HG02571 (cell line): ENCODE data around the gene CCDC141.

Source experiments
- ATAC-seq: cut with Tn5 transposase; IDR thresholded peaks from one replicate; pipeline ENCODE4 v1.9.1; 2021; ENCODE audit warnings: mild to moderate bottlenecking, moderate library complexity; ENCODE audit not compliant: unreplicated experiment

Gene CCDC141

DNA sequence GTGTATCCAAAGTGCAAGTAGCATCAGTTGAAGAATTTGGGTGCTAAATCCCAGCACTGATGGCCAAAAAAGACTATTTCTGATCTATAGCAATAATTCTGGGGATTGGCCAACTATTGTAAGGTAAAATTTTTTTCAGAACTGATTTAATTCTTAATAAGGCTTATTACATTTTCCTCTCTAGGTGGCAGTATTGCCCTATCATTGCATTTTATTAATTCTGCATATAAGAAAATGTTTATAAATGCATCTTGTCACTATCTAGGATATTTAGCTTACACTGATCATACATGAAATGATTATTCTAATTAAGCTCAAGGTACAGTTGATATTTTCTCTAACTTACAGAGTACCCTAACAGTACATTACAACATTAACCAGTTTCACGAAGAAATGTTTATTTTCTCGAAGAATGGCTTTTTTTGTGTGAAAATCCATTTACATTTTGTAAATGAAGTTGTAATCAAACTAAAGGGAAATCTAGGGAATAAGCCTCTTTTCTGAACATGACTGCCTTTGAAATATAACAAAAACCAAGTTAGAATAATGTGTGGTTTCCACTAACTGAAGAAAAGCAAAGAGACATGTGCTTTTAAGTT lies 253.8 kb downstream of the CCDC141 start:
- ATAC-seq = no peak

DNA sequence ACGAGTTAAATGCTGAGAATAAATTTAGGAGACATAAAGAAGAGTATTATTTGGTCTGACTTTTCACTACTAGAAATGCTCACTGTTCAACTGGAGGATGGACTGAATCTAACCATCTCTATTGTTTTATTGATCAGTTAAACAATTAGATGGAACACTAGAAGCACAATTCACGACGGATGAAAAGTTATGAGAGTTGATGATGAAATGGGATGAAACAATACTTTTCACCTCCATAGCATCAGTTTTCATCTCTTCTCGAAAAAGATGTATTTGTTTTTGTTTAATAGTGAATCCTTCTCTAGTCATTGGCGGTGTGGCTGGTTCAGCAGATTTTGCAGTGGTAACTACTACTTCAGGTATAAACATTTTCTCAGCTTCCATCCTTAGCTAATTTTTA lies 262.0 kb downstream of the CCDC141 start:
- ATAC-seq = no peak

DNA sequence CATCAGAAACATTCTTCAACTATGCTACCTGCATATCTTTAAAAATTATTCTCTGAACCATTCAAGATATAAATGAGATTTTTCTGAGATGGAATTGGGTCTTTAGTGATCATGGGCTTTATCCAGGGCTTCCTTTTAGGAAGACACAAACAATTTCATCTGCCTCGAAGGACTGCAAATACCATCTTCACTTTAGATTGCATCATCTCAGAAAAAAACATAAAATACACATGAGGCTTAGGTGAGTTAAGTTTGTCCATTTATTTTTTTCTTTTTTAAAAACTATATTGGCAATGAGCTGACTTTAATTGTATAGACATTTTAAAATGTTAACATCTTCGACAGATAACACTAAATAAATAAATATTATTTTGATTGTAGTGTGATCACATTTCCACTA lies 262.8 kb downstream of the CCDC141 start:
- no peak for ATAC-seq

DNA sequence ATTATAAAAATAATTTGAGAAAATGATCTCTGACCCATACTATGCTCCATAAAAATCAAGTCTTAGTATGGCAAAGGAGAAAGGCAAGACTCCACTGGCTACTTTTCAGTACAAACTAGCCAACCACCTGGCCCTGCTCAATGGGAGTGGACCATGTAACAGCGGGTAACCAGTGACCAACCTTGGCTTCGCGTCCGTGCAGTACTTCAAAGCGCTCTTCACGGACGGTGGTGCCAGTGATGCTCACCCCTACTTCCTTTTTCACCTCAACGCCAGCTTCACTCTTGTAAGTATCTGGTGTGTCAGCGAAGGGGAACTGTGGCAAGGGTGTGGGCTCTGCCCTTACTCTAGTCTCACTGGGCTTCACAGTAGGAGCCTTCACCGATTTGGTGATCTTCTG lies 266.0 kb downstream of the CCDC141 start:
- ATAC-seq = no peak

DNA sequence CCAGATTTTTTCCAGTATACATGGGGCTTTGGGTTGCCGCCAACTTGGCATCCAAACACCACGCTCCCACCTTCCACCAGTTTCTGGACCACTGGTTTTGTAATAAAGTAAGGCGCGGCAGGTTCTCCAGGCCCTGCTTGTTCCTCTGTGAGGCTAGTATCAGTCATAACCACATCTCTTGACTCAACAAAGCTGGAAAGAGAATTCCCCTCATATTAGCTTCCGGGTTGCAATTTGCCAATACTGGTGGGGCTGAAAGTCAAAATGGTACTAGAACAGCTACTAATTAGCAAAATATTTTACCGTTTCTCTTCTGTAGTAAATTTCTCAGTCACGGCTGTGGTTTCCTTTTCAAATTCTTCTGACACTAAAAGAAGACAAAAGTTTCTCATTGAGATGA lies 267.7 kb downstream of the CCDC141 start:
- ATAC-seq = no peak
